RPMI7951 (cell line): Measurements from ENCODE around the gene PNPLA1. TPM values are rescaled to one million over a fixed set of nuclear protein-coding genes. Genes with fewer than 3 reads are reported as not detected.

Source experiments
- DNase-seq: peaks from one replicate; pipeline ENCODE4 v3.0.0-alpha.2; 2012; ENCODE audit warnings: low read depth
- total RNA-seq: library from RNA; depleted of rRNA; stranded (reverse); fragments of >200 nt; shearing (Covaris generic); gene quantifications from 2 replicates; pipeline ENCODE4 v1.2.3, GENCODE V29; 2014; rRNA removed

Gene PNPLA1
- not detected in 2 replicates for total RNA-seq

GRCh38 chr6:36269834-36270705, at the start of gene PNPLA1:
PNPLA1 (plus strand) TSS chr6:36270060; CDS start chr6:36270460, 400 bp downstream.
- DNase-seq = no peak

- no peak for DNase-seq
These were observed 49.6 kb upstream of the PNPLA1 start for GRCh38 chr6:36220226-36220625.

- DNase-seq = no peak
These were observed 48.2 kb upstream of the PNPLA1 start for GRCh38 chr6:36221674-36222073.

- no peak for DNase-seq
These were observed 46.9 kb upstream of the PNPLA1 start for GRCh38 chr6:36222924-36223323.

- no peak for DNase-seq
These were observed 46.2 kb upstream of the PNPLA1 start for GRCh38 chr6:36223706-36224105.

- DNase-seq = peak; percentile 17
These were observed 44.9 kb upstream of the PNPLA1 start for GRCh38 chr6:36224918-36225461.

GRCh38 chr6:36226438-36227047, 43.3 kb upstream of the PNPLA1 start:
- no peak for DNase-seq

GRCh38 chr6:36227379-36228228, 42.3 kb upstream of the PNPLA1 start:
- no peak for DNase-seq

- DNase-seq = no peak
These were observed 40.6 kb upstream of the PNPLA1 start for GRCh38 chr6:36229223-36229622.

GRCh38 chr6:36230371-36230770, 39.5 kb upstream of the PNPLA1 start:
- no peak for DNase-seq

GRCh38 chr6:36232172-36232571, 37.7 kb upstream of the PNPLA1 start:
- DNase-seq = no peak

GRCh38 chr6:36235309-36235708, 34.6 kb upstream of the PNPLA1 start:
- DNase-seq = no peak

GRCh38 chr6:36235862-36236261, 34.0 kb upstream of the PNPLA1 start:
- DNase-seq = no peak

- DNase-seq = no peak
These were observed 30.1 kb upstream of the PNPLA1 start for GRCh38 chr6:36239774-36240173.

GRCh38 chr6:36241728-36242127, 28.1 kb upstream of the PNPLA1 start:
- DNase-seq = peak; percentile 35

GRCh38 chr6:36242161-36242560, 27.7 kb upstream of the PNPLA1 start:
- no peak for DNase-seq

GRCh38 chr6:36242626-36243025, 27.2 kb upstream of the PNPLA1 start:
- DNase-seq = no peak

- no peak for DNase-seq
These were observed 26.2 kb upstream of the PNPLA1 start for GRCh38 chr6:36243562-36244212.

- DNase-seq = no peak
These were observed 25.1 kb upstream of the PNPLA1 start for GRCh38 chr6:36244641-36245280.

GRCh38 chr6:36245572-36246061, 24.2 kb upstream of the PNPLA1 start:
- no peak for DNase-seq
